ENCODE results near the gene KIAA1328.

The KIAA1328 gene

DNA sequence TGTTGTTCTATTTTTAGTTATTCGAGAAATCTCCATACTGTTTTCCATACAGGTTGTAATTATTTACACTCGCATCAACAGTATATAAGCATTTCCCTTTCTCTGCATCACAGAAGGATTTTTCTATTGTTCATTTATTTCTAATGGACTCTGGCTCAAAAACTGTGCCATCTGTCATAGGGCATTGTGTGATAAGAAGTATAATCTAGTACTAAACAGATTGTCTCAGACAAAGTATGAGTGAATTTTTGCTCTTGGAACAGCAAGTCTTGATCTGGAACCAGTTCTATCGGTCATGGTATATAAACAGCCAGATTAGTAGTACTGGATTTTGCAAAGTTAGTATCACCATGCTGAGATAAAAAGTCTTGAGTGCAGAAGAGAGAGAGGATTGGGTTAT lies 145.8 kb downstream of the KIAA1328 start:
- DNase-seq, result no peak

DNA sequence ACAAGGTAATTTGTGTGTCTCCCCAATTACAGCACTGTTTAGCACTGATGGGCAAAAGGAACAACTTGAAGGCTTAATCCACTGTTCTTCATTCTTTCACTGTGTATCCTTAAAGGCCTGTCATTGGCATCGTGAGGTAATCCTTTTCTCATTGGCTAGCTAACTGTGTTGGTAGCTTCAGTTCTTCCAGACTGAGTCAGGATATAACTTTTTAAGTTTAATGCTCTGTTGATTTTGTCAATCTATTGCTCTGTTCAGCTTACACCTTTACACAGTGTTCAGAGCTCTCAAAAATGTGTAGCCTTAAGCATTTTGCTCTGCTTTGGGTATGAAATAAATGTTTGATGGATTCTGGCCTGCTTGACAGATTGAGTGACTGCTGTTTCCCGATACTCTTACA lies 148.2 kb downstream of the KIAA1328 start:
- no peak for DNase-seq

DNA sequence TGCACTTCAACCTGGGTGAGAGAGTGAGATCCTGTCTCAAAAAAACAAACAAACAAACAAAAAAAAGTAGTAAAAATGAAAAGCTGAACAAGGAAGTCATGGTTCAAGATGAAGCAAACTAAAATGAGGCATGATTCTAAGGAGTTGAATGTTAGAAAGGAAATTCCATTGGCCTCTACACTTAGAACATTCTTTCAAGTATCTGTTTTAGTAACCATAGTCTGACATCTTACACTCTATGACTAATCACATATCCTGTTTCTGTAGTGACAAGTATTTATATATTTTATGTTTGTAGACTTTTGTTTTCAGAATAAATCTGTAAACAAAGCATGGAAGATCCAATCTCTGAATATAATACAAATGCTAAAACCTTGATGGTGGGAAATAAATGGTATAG lies 164.1 kb downstream of the KIAA1328 start:
- no peak for DNase-seq

DNA sequence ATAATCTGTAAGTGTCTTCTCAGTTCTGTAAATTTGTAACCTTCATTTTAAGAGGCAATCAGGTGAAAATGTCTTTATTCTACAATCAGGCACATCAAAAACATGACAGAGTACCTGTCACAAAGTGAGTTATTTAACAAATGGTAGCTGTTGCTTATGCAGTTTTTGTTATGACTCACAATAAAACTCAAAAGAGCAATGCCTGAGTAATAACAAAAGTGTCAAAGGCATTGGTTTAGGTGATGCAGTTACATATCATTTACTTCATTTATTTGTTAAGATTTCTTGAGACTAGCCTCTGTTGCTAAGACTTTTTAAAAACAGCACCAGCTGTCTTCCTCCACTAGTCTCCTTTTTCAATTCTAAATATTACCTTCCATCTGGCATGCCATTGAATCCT lies 177.8 kb downstream of the KIAA1328 start:
- DNase-seq, result no peak

DNA sequence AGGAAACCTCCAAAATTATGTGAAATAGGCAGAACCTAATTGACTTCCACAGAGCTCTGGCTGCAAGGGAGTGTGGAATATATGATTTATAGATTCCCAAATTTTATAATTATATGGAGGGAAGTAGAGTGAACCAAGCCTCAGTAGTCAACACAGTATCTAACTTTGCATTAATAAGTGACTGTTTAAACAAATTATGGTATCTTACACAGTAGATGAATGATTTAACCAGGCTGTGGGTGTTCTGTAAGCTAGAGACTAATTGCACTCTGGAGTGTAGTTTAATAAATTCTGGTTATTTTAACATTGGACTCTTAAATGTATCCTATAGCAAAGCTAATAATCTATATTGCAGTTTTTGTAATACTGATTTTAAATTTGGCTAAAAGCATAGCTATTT lies 183.5 kb downstream of the KIAA1328 start:
- DNase-seq, result no peak

DNA sequence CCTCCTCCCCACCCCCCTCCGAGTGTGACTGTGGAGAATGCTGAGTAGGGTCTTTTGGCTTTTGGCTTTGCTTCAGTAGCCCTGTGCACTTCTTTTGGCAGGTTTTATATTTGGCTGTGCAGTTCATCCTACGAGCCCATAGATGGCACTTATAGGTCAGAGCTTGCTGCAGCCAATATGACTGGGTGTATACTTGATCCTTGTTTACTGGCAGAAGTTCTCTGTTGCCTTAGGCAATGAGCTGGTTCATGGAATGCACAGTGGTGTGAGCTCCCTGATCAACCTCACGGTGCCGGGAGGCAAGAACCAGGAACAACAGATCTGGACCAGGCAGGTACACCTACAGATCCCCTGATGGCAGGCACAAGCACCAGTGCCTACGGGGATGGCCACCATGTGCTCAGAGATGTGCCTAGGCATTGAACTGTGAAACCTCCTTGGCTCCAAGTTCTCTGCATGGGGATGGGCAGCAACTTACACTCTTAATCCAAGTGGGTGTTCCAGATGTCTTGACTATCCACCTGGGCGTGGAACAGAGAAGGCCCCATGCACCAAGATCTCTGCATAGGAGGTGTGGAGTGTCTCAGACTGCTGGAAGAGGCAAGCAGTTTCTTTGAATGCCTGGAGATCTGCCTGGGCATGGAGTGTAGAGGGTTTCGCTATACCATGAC lies 190.4 kb downstream of the KIAA1328 start:
- no peak for DNase-seq

DNA sequence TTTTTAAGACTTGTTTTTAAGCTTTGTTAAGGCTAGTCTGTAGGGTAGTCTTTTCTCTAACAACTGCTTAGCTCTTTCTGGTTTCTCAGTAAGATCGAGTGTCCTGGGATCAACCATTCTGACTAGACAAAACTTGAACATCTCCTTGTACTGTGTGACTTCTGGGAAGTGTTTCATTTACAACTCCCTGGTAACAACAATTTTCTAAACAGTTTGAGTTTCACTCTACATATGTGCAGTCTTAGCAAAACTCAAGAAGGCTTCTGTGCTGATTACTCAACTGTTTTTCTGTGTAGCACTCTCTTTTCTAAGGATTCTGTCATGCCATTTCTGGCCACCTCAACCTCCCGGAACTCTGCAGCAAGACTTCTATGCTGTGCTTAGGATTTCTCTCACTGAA lies 204.5 kb downstream of the KIAA1328 start:
- DNase-seq, result no peak

DNA sequence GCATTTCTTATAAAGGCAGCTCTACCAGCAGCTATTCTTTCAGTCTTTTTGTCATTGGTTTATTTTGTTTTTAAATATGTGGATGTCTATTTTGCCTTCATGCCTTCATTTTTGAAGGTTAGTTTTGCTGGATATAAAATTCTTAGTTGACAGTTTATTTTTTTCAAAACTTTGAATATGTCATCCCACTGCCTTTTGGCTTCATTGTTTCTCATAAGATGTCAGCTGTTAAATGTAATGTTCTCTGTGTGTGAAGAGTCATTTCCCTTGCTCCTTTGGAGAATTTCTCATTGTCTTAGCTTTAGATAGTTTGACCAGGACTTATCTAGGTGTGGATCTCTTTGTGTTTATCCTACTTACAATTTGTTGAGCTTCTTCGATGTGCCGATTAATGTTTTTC lies 213.5 kb downstream of the KIAA1328 start:
- DNase-seq, result no peak

DNA sequence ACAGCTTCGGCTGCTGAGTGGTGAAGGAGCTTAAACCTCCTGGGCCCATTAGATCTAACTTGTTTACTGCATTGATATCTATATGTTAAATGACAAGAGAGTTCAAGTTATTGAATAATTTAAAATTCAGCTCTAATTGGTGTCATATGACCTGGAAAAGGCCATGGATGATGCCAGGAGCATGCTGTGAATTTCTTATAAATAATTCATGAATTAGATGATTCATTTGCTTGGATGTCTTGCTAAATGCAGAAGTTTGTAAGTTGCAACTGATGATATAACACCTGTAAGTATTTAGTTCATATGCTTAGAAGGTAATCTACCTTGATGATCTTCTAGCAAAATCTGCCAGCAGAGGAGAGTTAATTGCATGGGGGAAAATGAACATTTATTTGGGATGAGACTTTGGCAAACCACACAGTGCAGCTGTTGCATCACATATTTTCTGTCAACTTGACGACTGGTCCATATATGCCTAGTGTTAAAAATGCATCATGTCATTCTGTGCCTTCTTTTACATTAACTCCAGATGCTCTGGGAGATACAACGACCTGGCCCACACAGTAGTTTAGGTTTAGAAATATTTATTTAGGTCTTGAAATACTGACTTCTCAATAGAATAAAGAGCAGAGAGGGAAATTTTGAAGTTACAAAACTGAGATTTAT lies 226.3 kb downstream of the KIAA1328 start:
- no peak for DNase-seq

DNA sequence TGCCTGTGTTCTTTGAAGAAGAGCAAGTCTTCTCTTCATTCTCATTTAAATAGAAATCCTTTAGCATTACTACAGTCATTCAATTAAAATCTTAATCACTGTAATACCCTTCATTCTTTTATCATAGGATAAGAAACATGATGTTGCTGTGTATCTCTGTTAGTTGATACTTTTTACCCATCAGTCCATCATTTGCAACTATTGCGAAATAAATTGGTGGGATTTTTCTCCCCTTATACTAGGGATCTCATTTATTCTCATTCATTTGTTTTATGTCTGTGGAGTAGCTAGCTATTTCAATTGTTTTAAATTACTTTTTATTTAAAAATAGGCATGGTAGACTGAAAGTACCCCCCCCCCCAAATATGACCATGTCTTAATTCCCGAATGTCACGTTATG lies 235.3 kb downstream of the KIAA1328 start:
- no peak for DNase-seq

DNA sequence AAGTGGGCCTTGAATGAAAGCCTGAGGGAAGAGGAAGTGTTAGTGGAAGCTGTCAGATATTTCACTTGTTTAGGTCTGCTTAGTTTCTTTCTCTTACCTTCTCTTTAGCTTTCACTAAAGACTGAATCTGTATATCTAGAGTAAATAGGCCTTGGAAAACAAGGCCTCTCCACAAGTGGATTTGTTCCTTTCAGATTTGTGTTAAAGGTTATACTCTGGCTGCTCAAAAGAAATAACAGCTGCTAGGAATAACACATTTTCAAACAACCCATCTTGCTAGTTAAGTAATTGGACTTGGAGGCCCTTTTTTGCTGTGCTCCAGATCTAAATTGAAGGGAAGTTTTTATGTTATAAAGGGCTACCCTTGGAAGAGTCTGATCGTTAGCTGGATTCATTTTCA lies 236.3 kb downstream of the KIAA1328 start:
- no peak for DNase-seq

DNA sequence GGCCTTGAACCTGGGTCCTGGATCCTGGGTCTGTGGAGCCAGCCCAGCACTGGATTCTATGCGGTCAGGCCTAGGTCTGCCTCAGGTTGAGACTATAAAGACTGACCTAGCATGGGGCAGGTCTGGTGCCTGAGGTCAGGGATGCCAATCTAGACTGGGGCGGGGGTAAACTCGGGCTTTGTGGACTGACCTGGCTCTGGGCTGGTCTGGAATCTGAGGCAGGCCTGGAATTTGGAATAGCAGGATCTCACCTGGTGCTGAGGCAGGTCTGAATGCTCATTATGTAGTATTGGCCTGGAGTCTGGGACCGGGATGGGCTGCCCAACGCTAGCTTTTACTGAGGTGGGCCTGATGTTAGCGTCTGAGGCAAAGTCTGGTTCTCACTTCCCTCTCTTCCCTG lies 256.0 kb downstream of the KIAA1328 start:
- no peak for DNase-seq

DNA sequence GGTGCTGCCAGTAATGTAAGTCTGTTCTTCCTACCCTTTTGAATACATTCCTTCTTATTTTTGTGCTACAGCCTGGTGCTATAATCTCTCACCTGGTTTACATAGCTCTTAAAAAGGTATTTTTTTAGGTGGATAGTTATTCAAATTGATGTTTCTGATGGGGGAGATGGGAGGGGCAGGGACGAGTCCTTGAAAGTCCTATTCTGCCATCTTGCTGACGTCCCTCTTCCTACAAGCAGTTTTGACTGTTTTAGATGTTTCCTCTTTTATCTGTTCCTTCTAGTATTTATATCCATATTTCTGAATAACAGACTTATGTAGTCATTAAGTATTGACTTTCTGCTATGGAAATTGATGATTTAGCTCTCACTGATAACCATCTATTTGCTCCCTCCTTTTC lies 256.4 kb downstream of the KIAA1328 start:
- DNase-seq, result no peak

DNA sequence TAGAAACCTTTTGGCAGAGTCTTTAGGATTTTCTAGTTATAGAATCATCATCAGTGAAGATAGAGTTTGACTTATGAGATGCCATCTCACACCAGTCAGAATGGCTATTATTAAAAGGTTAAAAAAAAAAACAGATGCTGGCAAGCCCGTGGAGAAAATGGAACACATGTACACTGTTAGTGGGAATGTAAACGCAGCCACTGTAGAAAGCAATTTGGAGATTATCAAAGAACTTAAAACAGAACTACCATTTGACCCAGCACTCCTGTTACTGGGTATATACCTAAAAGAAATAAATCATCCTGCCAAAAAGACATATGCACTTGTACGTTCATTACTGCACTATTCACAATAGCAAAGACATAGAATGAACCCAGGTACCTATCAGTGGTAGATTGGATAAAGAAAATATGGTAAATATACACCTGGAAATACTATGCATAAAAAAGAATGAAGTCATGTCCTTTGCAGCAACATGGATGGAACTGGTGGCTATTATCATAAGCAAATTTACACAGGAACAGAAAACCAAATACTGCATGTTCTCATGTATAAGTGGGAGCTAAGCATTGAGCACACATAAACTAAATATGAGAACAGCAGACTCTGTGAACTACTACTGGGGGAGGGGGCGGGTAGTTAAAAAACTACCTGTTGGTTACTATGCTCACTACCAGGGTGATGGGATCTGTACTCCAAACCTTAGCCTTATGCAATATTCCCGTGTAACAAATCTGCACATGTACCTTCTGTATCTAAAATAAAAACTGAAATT lies 279.0 kb downstream of the KIAA1328 start:
- peak; percentile 84 for DNase-seq

DNA sequence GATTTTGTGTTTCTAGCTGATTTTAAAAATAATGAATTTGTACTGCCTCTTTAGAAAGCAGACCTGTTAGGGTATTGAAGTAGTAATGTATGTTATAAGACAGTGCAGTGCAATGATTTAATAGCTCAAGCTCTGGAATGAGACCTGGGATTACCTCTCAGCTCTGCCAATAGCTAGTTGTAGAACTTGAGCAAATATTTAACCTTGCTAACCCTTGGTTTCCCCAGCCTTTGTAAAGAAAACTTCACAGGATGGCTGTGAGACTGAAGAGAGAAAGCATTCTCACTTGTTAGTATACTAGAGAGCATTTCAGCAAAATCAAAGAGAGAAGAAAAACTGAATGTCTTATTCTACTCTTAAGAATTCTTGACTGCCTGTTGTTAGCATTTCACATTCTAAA lies 293.9 kb downstream of the KIAA1328 start:
- no peak for DNase-seq

DNA sequence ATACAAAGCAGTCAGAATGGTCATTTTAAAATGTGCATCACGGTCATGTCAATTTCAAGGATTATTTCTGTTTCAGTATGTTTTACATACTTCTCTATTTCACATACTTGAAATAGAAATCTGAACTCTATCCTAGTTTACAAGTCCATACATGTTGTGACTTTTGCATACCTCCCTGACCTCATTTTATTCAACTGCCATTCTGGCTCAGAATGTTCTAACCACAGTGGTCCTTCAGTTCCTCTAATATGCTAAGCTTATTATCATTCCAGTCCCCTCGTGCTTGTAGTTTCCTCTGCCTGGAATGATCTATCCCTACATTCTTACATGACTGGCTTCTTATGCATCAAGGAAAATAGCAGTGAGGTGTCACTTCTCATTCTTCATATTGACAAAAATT lies 295.6 kb downstream of the KIAA1328 start:
- DNase-seq, result no peak

DNA sequence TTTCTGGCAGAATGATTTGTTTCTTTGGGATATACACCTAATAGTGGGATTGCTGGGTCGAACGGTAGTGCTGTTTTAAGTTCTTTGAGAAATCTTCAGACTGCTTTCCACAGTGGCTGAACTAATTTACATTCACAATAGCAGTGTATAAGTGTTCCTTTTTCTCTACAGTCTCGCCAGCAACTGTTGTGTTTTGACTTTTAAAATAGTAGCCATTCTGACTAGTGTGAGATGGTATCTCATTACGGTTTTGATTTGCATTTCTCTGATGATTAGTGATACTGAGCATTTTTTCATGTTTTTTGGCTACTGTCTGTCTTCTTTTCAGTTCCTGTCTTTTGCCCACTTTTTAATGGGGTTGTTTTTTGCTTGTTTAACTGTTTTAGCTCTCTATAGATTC lies 306.2 kb downstream of the KIAA1328 start:
- DNase-seq, result no peak

DNA sequence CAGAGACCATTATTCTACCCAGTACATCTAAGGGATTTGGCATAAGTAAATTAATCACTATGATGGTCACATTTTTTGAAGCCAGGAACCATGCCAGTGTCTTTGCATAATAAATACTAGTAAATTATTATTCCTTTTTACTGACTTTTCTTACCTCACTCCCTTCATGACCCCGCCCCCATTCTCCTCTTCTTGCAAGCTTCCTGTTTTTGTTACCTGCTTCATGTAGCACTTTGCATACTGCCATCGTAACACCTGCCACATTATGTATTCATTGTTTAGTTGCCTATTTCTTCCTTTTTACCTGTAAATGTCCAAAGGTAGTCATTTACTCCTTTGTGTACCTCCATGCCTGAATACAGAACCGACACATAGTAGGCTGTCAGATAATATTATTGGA lies 309.5 kb downstream of the KIAA1328 start:
- no peak for DNase-seq

DNA sequence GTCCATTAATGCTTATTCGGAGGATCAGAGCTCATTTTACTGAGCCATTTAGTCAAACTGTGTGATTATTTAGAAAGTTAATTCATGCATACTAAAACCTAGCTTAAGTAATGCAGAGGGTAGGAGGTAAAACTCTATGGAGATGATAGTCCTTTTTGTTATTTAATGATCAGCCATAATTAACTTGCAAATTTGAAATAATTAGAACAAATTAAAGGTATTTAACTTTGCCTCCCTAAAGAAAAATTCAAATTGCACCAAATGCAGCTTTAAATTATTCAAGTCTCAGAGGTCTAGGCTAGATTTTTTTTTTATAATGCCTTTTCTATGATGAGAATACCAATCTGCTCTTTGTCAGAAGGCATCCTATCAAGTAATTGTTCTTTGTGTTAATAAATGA lies 310.9 kb downstream of the KIAA1328 start:
- DNase-seq, result no peak

DNA sequence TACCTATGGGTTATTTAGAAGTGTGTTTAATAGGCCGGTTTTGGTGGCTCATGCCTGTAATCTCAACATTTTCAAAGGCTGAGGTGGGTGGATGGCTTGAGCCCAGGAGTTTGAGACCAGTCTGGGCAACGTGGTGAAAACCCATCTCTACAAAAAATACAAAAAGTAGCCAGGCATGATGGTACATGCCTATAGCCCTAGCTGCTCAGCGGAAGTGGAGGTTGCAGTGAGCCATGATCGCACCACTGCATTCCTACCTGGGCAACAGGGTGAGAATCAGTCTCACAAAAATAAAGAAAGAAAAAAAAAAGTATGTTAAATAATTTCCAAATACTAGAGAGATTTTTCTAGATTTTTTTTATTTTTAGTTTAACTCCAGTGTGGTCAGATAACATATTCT lies 316.0 kb downstream of the KIAA1328 start:
- no peak for DNase-seq

DNA sequence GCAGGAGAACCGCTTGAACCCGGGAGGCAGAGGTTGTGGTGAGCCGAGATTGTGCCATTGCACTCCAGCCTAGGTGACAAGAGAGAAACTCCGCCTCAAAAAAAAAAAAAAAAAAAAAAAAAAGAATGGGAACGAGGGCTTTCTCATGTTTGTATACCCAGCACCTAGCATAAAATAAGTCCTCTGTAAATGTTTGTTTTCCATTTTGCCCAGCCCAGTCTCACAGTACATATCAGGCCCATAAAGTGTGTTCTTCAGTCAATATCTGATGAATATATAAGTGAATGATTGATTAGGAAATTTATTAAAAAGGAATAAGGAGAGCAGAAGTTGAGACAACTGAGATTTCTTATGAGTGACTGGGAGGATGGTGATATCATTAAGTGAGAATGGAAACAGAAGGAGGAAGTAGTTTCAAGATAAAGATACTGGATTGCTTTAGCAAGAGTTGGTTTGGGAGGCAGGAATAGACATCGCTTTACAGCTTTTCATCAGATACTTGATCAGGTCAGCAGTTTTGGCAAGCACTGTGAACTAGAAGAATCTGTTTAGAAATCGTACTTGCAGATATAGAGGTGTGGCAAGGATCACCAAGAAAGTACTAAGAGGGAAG lies 327.5 kb downstream of the KIAA1328 start:
- DNase-seq, result no peak

DNA sequence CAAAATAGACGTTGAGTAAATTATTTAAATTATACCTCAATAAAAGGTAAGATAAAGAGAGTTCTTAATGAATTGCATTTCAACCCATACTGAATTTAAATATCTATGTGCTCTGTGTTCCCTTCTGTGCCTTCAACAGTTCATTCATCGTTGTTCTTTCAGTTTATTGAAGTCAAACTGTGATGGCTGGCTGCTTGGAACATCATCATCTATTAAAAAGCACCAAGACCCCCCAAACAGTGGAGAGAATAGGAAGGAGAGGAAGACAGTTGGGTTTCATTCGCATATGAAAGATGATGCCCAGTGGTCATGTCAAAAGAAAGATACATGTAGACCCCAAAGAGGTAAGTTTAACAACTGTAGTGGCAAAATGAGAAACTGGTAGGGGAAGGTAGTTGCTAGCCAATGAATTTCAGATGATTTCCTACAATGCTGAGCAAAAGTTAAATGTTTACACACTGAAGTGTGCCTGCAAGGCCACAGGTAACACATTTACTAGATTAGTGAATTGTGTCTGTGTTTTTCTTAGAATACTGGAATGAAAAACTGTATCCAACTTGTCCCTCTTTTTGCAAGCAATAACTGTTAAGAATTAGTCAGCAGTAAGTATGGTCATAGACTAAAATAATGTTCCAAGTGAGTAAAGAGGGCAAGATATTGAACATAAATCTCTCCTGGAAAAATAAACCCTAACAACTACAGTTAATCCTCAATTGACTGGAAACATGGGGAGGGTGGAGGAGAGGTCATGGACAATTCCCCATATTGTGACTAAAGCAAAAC lies 331.3 kb downstream of the KIAA1328 start:
- DNase-seq, result no peak

DNA sequence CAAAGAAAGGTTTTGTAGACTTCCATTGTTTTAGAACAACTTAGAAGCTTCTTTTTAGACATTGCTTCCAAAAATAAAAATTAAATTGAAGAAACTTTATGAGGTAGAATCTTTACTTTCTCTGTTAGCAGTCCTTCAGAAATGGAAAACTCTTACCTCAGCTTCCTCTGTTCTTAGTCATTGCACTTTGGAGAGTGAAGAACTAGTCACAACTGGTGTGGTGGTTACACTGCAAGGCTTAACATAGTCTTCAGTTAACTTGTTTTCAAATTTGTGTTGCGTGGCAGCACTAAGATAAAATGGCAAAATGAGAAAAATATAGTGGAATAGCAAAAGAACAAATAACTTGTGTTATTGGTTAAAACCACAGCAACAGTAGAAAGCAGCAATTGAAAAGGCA lies 332.6 kb downstream of the KIAA1328 start:
- no peak for DNase-seq
